K562 (cell line): ENCODE data around the gene GADD45GIP1. TPM values are rescaled to one million over a fixed set of nuclear protein-coding genes. Genes with fewer than 3 reads are reported as not detected.

Experiments
- ATAC-seq: fragments of 200-7000 bp; cut with Tn5 transposase; 3 replicates; pipeline ENCODE4 v1.9.1; 2020; ENCODE audit warnings: moderate library complexity
- BruUV-seq: library from RNA; stranded (reverse); fragments of 400-500 nt; replicated peaks from 2 replicates; lab custom pipeline; 2021; lab: Mats Ljungman, UMichigan
- CTCF ChIA-PET: fragments of 300-600 bp; formaldehyde crosslinking; extraction: SDS; loops from one replicate; lab custom pipeline; 2021; ENCODE audit warnings: low intra/inter-chr PET ratio; lab: Yijun Ruan, JAX
- POLR2A ChIA-PET: fragments of 300-600, 350-650 bp; sonication (Branson Sonifier 250); formaldehyde crosslinking; extraction: SDS; loops from one replicate; lab custom pipeline; 2021; ENCODE audit warnings: antibody characterized with exemption, inconsistent platforms; lab: Yijun Ruan, JAX
- DNase-seq, 4 experiments: peaks; one replicate each; pipeline versions ENCODE4 v3.0.0 to v3.0.0-alpha.2; 2011 to 2018; ENCODE audit warnings: low spot score in 3 of 4, mixed read lengths in 3 of 4; ENCODE audit errors: extremely low read depth in 1 of 4
- FAIRE-seq: peaks from 2 replicates; lab custom pipeline; 2011; peaks lifted over from hg19 to GRCh38; lab: Jason Lieb, UNC
- H2AFZ ChIP-seq: 2 replicates; pipeline ENCODE4 v1.6.0; 2011; ENCODE audit warnings: low read depth, low read length, control low read depth, inconsistent platforms
- H3K27ac ChIP-seq: fragments of 200-600 bp; 3 replicates; pipeline ENCODE4 v1.8.0; 2011; ENCODE audit warnings: low read depth, mild to moderate bottlenecking, control low read depth, inconsistent platforms, low read length, moderate library complexity, mixed read lengths; ENCODE audit errors: extremely low read depth
- H3K27me3 ChIP-seq, 2 experiments: fragments of 300-600 bp in 1 of 2; 2 replicates in 1 of 2; 3 replicates in 1 of 2; pipeline versions ENCODE4 v1.6.0 to v1.8.0; 2011; ENCODE audit warnings: inconsistent platforms in 2 of 2, low read length in 2 of 2, mild to moderate bottlenecking in 1 of 2, mixed read lengths in 1 of 2, moderate library complexity in 1 of 2; ENCODE audit not compliant: control insufficient read depth in 2 of 2, insufficient read depth in 2 of 2
- H3K36me3 ChIP-seq: fragments of 300-600 bp; 3 replicates; pipeline ENCODE4 v1.8.0; 2011; ENCODE audit warnings: mild to moderate bottlenecking, low read length, inconsistent platforms; ENCODE audit not compliant: control insufficient read depth, insufficient read depth
- H3K4me1 ChIP-seq, 2 experiments: fragments of 200-600 bp in 1 of 2; replicated peaks in 1 of 2; 2 replicates in 1 of 2; 3 replicates in 1 of 2; pipeline versions ENCODE4 v1.5.1 to v1.8.0; 2011; ENCODE audit warnings: inconsistent platforms in 2 of 2, low read length in 2 of 2, mild to moderate bottlenecking in 1 of 2, mixed read lengths in 1 of 2, moderate library complexity in 1 of 2; ENCODE audit not compliant: control insufficient read depth in 2 of 2, insufficient read depth in 2 of 2
- H3K4me2 ChIP-seq: 2 replicates; pipeline ENCODE4 v1.6.1; 2011; ENCODE audit warnings: low read length, control low read depth, inconsistent platforms, mixed read lengths; ENCODE audit not compliant: insufficient read depth
- H3K4me3 ChIP-seq: fragments of 200-600 bp; sonication (generic), shearing (Covaris generic); 2 replicates; pipeline ENCODE4 v1.5.1; 2016; ENCODE audit warnings: control low read depth, inconsistent platforms
- H3K79me2 ChIP-seq: fragments of 200-600 bp; 3 replicates; pipeline ENCODE4 v1.8.0; 2011; ENCODE audit warnings: low read length, inconsistent platforms; ENCODE audit not compliant: control insufficient read depth, insufficient read depth
- H3K9ac ChIP-seq, 2 experiments: 2 replicates each; pipeline versions ENCODE4 v1.6.0 to v1.6.1; 2011; ENCODE audit warnings: low read depth in 2 of 2, low read length in 2 of 2, control low read depth in 1 of 2, inconsistent platforms in 1 of 2, mild to moderate bottlenecking in 1 of 2, mixed read lengths in 1 of 2; ENCODE audit not compliant: insufficient read depth in 1 of 2
- H3K9me1 ChIP-seq: one replicate; pipeline ENCODE4 v1.6.0; 2011; ENCODE audit warnings: inconsistent platforms, mild to moderate bottlenecking, low read length, moderate library complexity; ENCODE audit not compliant: control insufficient read depth, insufficient read depth
- H3K9me3 ChIP-seq: replicated peaks from 2 replicates; pipeline ENCODE4 v1.5.1; 2011; ENCODE audit warnings: low read depth, low read length, inconsistent platforms; ENCODE audit not compliant: control insufficient read depth, insufficient read depth
- H4K20me1 ChIP-seq: replicated peaks from 2 replicates; pipeline ENCODE4 v1.6.1; 2011; ENCODE audit warnings: low read length, inconsistent platforms, mixed read lengths; ENCODE audit not compliant: control insufficient read depth, insufficient read depth
- DACH1 ChIP-seq: fragments of 450-650 bp; IDR thresholded peaks from 2 replicates; pipeline ENCODE4 v1.6.1; 2018; ENCODE audit not compliant: partially characterized antibody
- DDX20 ChIP-seq: fragments of 450-650 bp; IDR thresholded peaks from 2 replicates; pipeline ENCODE4 v1.6.1; 2016; ENCODE audit warnings: missing genetic modification characterization, low read depth, mild to moderate bottlenecking, missing compliant biosample characterization, moderate library complexity
- MLLT1 ChIP-seq, 2 experiments: fragments of 450-650 bp; IDR thresholded peaks; 2 replicates each; pipeline ENCODE4 v1.6.1; 2016
- NR2C2 ChIP-seq, 2 experiments: fragments of 200-800 bp in 1 of 2; sonication (Bioruptor generic) in 1 of 2; sonication (generic) in 1 of 2; formaldehyde crosslinking in 1 of 2; IDR thresholded peaks; 2 replicates each; pipeline versions ENCODE4 v1.6.1 to v1.8.0; 2016 to 2022; ENCODE audit warnings: mild to moderate bottlenecking in 1 of 2, missing compliant biosample characterization in 1 of 2, missing genetic modification characterization in 1 of 2, missing genetic modification reagents in 1 of 2
- PCBP2 ChIP-seq: fragments of 200-400 bp; formaldehyde crosslinking; IDR thresholded peaks from 2 replicates; pipeline ENCODE4 v1.6.1; 2018; ENCODE audit warnings: low read length, low read depth, mild to moderate bottlenecking, moderate library complexity; ENCODE audit not compliant: poor library complexity, severe bottlenecking
- POLR2AphosphoS5 ChIP-seq: IDR thresholded peaks from 2 replicates; pipeline ENCODE4 v1.6.1; 2011; ENCODE audit warnings: mild to moderate bottlenecking, low read depth, low read length, moderate library complexity; ENCODE audit not compliant: control insufficient read depth, insufficient read depth
- RBM22 ChIP-seq: fragments of 200-400 bp; formaldehyde crosslinking; IDR thresholded peaks from 2 replicates; pipeline ENCODE4 v1.6.1; 2018; ENCODE audit warnings: low read length, low read depth; ENCODE audit not compliant: poor library complexity, severe bottlenecking
- SIN3A ChIP-seq, 2 experiments: fragments of 150-350 bp in 1 of 2; IDR thresholded peaks; 2 replicates each; pipeline ENCODE4 v1.6.1; 2011 to 2016; ENCODE audit warnings: borderline replicate concordance in 2 of 2, low read depth in 2 of 2, low read length in 2 of 2, mild to moderate bottlenecking in 2 of 2, moderate library complexity in 2 of 2; ENCODE audit not compliant: control insufficient read depth in 1 of 2
- SMARCA5 ChIP-seq: fragments of 450-650 bp; IDR thresholded peaks from 2 replicates; pipeline ENCODE4 v1.6.1; 2016
- THRB ChIP-seq: fragments of 450-650 bp; formaldehyde crosslinking; conservative IDR thresholded peaks from 2 replicates; pipeline ENCODE4 v1.4.0; 2022; ENCODE audit warnings: mild to moderate bottlenecking, missing genetic modification characterization
- ZKSCAN3 ChIP-seq: fragments of 250-450 bp; sonication (Bioruptor Pico); IDR thresholded peaks from 2 replicates; pipeline ENCODE4 v1.4.0; 2020
- ZNF146 ChIP-seq: IDR thresholded peaks from one replicate; pipeline ENCODE4 v1.6.1; 2018; ENCODE audit warnings: missing compliant biosample characterization; ENCODE audit not compliant: unreplicated experiment
- ZNF699 ChIP-seq: fragments of 250-450 bp; sonication (Bioruptor Pico); IDR thresholded peaks from 2 replicates; pipeline ENCODE4 v1.8.0; 2021; ENCODE audit warnings: mild to moderate bottlenecking, moderate library complexity; ENCODE audit not compliant: insufficient replicate concordance
- ZNF75A ChIP-seq: fragments of 450-650 bp; formaldehyde crosslinking; IDR thresholded peaks from 2 replicates; pipeline ENCODE4 v1.4.0; 2020; ENCODE audit warnings: mild to moderate bottlenecking
- WGBS: fragments of 100-300 bp; shearing (Covaris generic); methylation state at CpG from one replicate; pipeline ENCODE4 v1.1.6; 2016; ENCODE audit warnings: low coverage, mixed read lengths; ENCODE audit not compliant: insufficient coverage; ENCODE audit errors: missing lambda C conversion rate; 5-methylcytosine and 5-hydroxymethylcytosine counted together
- in situ Hi-C: fragments of 300-500 bp; cut with MboI; formaldehyde crosslinking; loops from 4 replicates; pipeline ENCODE4 v1.15.0; 2018; ENCODE audit warnings: inconsistent platforms, mixed read lengths
- intact Hi-C: fragments of 100-400 bp; cut with micrococcal nuclease; formaldehyde crosslinking; loops from 2 replicates; pipeline ENCODE4 v1.14.2; 2022
- polyA plus RNA-seq, 8 experiments: library from polyadenylated mRNA; depleted of rRNA in 4 of 8; stranded (reverse) in 5 of 8; unstranded in 3 of 8; fragments of >200 nt; fragmentation: Nextera tagmentation in 2 of 8; fragmentation: Illumina TruSeq in 1 of 8; extraction: Ambion mirVana in 2 of 8; extraction: Trizol in 1 of 8; gene quantifications; 2 replicates each; pipeline versions ENCODE4 v1.2.1 to v1.2.3, GENCODE V29; 2011 to 2014; ENCODE audit warnings: inconsistent platforms in 1 of 8, missing spikeins in 1 of 8
- total RNA-seq, 7 experiments: library from RNA; depleted of rRNA in 6 of 7; stranded (reverse); fragments of >200 nt in 6 of 7; fragmentation: Illumina TruSeq in 2 of 7; extraction: Trizol in 2 of 7; gene quantifications; 2 replicates each; pipeline versions ENCODE4 v1.2.1 to v1.2.3, GENCODE V29; 2011 to 2021; ENCODE audit warnings: low replicate concordance in 1 of 7
- TF ChIP-seq, protein P1 (sequence below), 2 experiments: fragments of 450-650 bp in 1 of 2; sonication (generic) in 1 of 2; formaldehyde crosslinking; conservative IDR thresholded peaks; 2 replicates each; pipeline versions ENCODE4 v1.4.0 to v1.8.1; 2020 to 2022; ENCODE audit warnings: mild to moderate bottlenecking in 1 of 2, missing genetic modification reagents in 1 of 2

Gene GADD45GIP1
- total and polyA plus RNA-seq, 9 of the 15 experiments (the other 6 are each of a cell fraction or from before 2014, with no cell fraction given) = 5.1 to 161 (median 29.2) TPM

GRCh38 chr19:12946092-12946721 is 10.8 kb downstream of the GADD45GIP1 start:
- Histone ChIP-seq H3K4me1 (peaks cover 11 to 30% of the 10 kb centered on the region in 2 experiments; a peak in 4 of 5 replicates), H3K79me2 (peaks cover 54% of the 10 kb centered on the region), H3K4me3 (peak overlapping the region; percentile 66), H3K36me3 (peaks cover 78% of the 10 kb centered on the region), H3K4me2 (peak overlapping the region; percentile 95), H3K9ac (peak overlapping the region; percentile 91 to 96), H4K20me1 (peaks cover 7% of the 10 kb centered on the region), H3K27me3 (no peaks in the 10 kb centered on the region), H2AFZ (no peak overlapping the region), H3K9me1 (peaks cover 10% of the 10 kb centered on the region), H3K9me3 (no peaks in the 10 kb centered on the region), H3K27ac (peak overlapping the region; percentile 88)
- in situ Hi-C loops = no loop called here
- POLR2A ChIA-PET = interaction anchor here (0.6 to 1.5 kb wide), 13 partner anchors 8 to 424 kb away, joined by 3 to 11 read pairs (median 4); partner anchors contain the start of genes CALR, FARSA, GADD45GIP1 and KLF1
- intact Hi-C loops = no loop called here
- CTCF ChIA-PET = no interaction called here
- FAIRE-seq = peak; percentile 90
- DNase-seq = peak; percentile 78 to 91 (median 86)
- BruUV-seq = no TSS peak
- peak; percentile 89 for ATAC-seq
- 0% methylated on average over 32 of the region's 40 CpGs for WGBS
- TF ChIP-seq ZKSCAN3 (CRISPR knock-in tag) (no peak), DDX20 (tag) (no peak), SMARCA5 (no peak), POLR2AphosphoS5 (no peak), DACH1 (no peak), ZNF75A (CRISPR knock-in tag) (no peak), MLLT1 (IDR thresholded peaks at IDR 0.05) (peak; percentile 44 to 58; a peak in 3 of 4 replicates), ZNF699 (CRISPR knock-in tag) (no peak), SIN3A (IDR thresholded peaks at IDR 0.05; ENCODE audit: borderline replicate concordance in 2 of 2, control insufficient read depth in 1 of 2, low read depth in 2 of 2, low read length in 2 of 2) (peak in 1 of 2 experiments; percentile 75; a peak in 1 of 4 replicates), NR2C2 (CRISPR knock-in tag; IDR thresholded peaks at IDR 0.05) (no peak), NR2C2 (tag; IDR thresholded peaks at IDR 0.05) (peak; percentile 97; the same call in 1 of the 2 replicates), ZNF146 (no peak), PCBP2 (no peak), RBM22 (peak; percentile 84), THRB (CRISPR knock-in tag) (0 out of 2 replicates have a peak, but pooled peaks have one; percentile 23)
- TF ChIP-seq, protein P1, sequence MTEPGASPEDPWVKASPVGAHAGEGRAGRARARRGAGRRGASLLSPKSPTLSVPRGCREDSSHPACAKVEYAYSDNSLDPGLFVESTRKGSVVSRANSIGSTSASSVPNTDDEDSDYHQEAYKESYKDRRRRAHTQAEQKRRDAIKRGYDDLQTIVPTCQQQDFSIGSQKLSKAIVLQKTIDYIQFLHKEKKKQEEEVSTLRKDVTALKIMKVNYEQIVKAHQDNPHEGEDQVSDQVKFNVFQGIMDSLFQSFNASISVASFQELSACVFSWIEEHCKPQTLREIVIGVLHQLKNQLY (CRISPR knock-in tag; conservative IDR thresholded peaks at IDR 0.05) = no peak
